ENCODE measurements around the gene SH3YL1. TPM values are rescaled to one million over a fixed set of nuclear protein-coding genes. Genes with fewer than 3 reads are reported as not detected.

The SH3YL1 gene
- polyA plus RNA-seq, 1 experiment = 27.6 TPM

GRCh38 chr2:305366-305765 lies 41.5 kb upstream of the SH3YL1 start:
- TF ChIP-seq CTCF (IDR thresholded peaks at IDR 0.05; ENCODE audit: low read depth, low read length) = no peak
- H3K27ac ChIP-seq (ENCODE audit: low read depth, low read length) = no peak overlapping the region
- no peak for DNase-seq (ENCODE audit: low read depth, low spot score)
- ChIA-PET POLR2A (no interaction called here), CTCF (no interaction called here)
- H3K4me3 ChIP-seq (ENCODE audit: low read depth, low read length) = no peak overlapping the region
- H3K9me3 ChIP-seq (ENCODE audit: control insufficient read depth, insufficient read depth, low read length) = no peaks in the 10 kb centered on the region
- no peaks in the 10 kb centered on the region for H3K27me3 ChIP-seq (ENCODE audit: control insufficient read depth, insufficient read depth, low read length)

- Histone ChIP-seq H3K27me3 (ENCODE audit: control insufficient read depth, insufficient read depth, low read length) (no peaks in the 10 kb centered on the region), H3K27ac (ENCODE audit: low read depth, low read length) (no peak overlapping the region), H3K4me3 (ENCODE audit: low read depth, low read length) (no peak overlapping the region), H3K9me3 (ENCODE audit: control insufficient read depth, insufficient read depth, low read length) (no peaks in the 10 kb centered on the region)
- no peak for TF ChIP-seq CTCF (IDR thresholded peaks at IDR 0.05; ENCODE audit: low read depth, low read length)
- CTCF ChIA-PET = no interaction called here
- POLR2A ChIA-PET = no interaction called here
- DNase-seq (ENCODE audit: low read depth, low spot score) = no peak
Observed at GRCh38 chr2:296354-296753, 32.5 kb upstream of the SH3YL1 start.

GRCh38 chr2:295090-295489 lies 31.3 kb upstream of the SH3YL1 start:
- Histone ChIP-seq H3K27me3 (ENCODE audit: control insufficient read depth, insufficient read depth, low read length) (no peaks in the 10 kb centered on the region), H3K27ac (ENCODE audit: low read depth, low read length) (no peak overlapping the region), H3K9me3 (ENCODE audit: control insufficient read depth, insufficient read depth, low read length) (no peaks in the 10 kb centered on the region), H3K4me3 (ENCODE audit: low read depth, low read length) (no peak overlapping the region)
- DNase-seq (ENCODE audit: low read depth, low spot score) = no peak
- CTCF ChIA-PET = no interaction called here
- no peak for TF ChIP-seq CTCF (IDR thresholded peaks at IDR 0.05; ENCODE audit: low read depth, low read length)
- POLR2A ChIA-PET = no interaction called here

DNA sequence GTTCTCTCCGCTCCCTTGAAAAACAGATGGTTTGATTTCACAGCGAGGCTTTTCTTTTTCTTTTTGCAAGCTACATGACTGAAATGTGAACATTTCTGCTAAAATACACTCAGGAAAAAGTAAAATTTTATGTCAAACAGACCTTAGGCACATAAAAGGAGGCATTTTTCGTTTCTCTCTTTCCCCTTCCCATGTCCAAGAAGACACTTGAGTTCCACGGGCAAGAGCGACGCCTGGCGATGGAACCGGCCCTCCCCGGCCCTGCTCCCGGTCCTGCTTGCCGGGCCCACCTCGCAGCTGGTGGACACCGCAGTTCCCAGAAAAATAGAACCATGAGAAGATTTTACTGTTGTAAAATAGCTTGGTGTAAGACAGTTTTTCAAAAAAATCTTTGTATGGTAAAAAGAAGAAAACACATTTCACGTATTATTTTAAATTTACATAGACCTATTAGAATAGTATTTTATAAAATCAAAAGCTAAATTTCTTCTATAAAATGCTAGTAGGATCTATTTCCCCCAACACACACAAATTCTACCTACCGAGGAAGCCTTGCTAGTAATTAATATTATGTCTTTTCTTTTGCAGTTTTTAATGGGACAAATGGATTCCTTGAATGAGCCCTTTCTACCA lies 26.4 kb upstream of the SH3YL1 start:
- Histone ChIP-seq H3K4me3 (ENCODE audit: low read depth, low read length) (peak overlapping the region; percentile 57), H3K27me3 (ENCODE audit: control insufficient read depth, insufficient read depth, low read length) (peaks cover 12% of the 10 kb centered on the region), H3K9me3 (ENCODE audit: control insufficient read depth, insufficient read depth, low read length) (no peaks in the 10 kb centered on the region), H3K27ac (ENCODE audit: low read depth, low read length) (no peak overlapping the region)
- ChIA-PET CTCF (interaction anchor here (0.6 to 4.9 kb wide), 32 partner anchors 10 to 1292 kb away, joined by 3 to 61 read pairs (median 5); no protein-coding TSS in a partner anchor), POLR2A (no interaction called here)
- DNase-seq (ENCODE audit: low read depth, low spot score) = peak; percentile 38
- TF ChIP-seq CTCF (IDR thresholded peaks at IDR 0.05; ENCODE audit: low read depth, low read length) = peak; percentile 95

DNA sequence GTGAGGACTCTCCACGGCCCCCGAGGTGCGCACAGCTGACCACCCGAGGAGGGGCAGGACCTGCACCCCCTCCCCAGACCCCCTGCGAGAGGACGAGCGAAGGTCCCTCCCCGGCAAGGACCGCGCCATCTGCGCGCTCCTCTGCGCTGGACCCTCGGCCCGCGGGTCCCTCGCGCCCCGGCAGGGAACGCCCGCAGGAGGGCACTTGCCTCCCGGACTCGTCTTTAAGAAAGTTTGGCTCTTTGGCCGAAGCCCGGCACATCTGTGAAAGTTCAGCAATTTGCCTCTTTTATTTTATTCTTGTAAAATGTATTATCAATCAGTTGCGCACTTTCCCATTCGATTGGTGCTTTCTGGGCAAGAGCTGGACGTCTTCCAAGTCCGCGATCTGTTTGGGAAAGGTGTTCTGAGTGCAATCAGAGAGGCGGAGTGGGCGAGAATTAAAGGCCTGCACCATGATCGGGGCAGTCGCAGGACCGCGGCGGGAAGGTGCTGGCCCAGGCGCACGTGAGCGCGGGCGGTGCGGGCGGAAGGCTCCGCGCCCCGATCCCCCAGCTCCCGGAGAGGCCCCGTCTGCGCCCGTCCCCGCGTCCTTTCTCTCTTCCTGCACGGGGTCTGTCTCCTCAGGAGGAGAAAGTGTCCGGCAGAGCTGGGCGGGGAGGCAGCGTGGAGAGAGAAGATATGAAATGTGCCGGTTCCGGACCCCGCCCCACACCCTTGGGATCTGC lies 25.7 kb upstream of the SH3YL1 start:
- Histone ChIP-seq H3K9me3 (ENCODE audit: control insufficient read depth, insufficient read depth, low read length) (no peaks in the 10 kb centered on the region), H3K4me3 (ENCODE audit: low read depth, low read length) (peak overlapping the region; percentile 57), H3K27me3 (ENCODE audit: control insufficient read depth, insufficient read depth, low read length) (peaks cover 12% of the 10 kb centered on the region), H3K27ac (ENCODE audit: low read depth, low read length) (no peak overlapping the region)
- DNase-seq (ENCODE audit: low read depth, low spot score) = no peak
- no peak for TF ChIP-seq CTCF (IDR thresholded peaks at IDR 0.05; ENCODE audit: low read depth, low read length)
- CTCF ChIA-PET = interaction anchor here (0.5 to 4.9 kb wide), 24 partner anchors 10 to 1257 kb away, joined by 3 to 61 read pairs (median 6); no protein-coding TSS in a partner anchor
- POLR2A ChIA-PET = no interaction called here
